Measurements from ENCODE around the gene DNAJC25.
A peak's percentile ranks its signal among the peaks of the same experiment; 100 is the strongest.

The DNAJC25 gene

DNA sequence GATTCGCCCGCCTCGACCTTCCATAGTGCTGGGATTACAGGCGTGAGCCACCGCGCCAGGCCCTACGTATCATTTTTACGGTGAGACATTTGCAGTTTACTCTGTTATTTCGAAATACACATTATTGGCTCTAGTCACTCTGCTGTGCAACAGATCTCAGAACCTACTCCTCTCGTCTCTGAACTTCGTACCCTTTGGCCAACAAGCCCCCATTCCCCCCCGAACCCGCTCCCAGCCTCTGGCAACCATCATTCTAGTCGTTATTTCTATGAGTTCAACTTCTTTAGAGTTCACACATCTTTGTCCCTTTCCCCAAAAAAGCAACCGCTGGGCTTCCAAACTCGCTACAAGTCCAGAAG is 32.4 kb upstream of the DNAJC25 start:
- H3K27ac Mint-ChIP-seq: peak overlapping the region; percentile 42
- H3K27me3 Mint-ChIP-seq (ENCODE audit: low read depth, poor library complexity): peaks cover 18% of the 10 kb centered on the region
- peak overlapping the region; percentile 92 for H3K4me3 Mint-ChIP-seq
- peaks cover 25% of the 10 kb centered on the region for H3K4me1 Mint-ChIP-seq
- TF ChIP-seq, protein P1, sequence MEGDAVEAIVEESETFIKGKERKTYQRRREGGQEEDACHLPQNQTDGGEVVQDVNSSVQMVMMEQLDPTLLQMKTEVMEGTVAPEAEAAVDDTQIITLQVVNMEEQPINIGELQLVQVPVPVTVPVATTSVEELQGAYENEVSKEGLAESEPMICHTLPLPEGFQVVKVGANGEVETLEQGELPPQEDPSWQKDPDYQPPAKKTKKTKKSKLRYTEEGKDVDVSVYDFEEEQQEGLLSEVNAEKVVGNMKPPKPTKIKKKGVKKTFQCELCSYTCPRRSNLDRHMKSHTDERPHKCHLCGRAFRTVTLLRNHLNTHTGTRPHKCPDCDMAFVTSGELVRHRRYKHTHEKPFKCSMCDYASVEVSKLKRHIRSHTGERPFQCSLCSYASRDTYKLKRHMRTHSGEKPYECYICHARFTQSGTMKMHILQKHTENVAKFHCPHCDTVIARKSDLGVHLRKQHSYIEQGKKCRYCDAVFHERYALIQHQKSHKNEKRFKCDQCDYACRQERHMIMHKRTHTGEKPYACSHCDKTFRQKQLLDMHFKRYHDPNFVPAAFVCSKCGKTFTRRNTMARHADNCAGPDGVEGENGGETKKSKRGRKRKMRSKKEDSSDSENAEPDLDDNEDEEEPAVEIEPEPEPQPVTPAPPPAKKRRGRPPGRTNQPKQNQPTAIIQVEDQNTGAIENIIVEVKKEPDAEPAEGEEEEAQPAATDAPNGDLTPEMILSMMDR (IDR thresholded peaks at IDR 0.05): no peak
- H3K9me3 Mint-ChIP-seq: no peaks in the 10 kb centered on the region
- H3K36me3 Mint-ChIP-seq (ENCODE audit: low read depth): peaks cover 27% of the 10 kb centered on the region
- DNase-seq: peak; percentile 10

DNA sequence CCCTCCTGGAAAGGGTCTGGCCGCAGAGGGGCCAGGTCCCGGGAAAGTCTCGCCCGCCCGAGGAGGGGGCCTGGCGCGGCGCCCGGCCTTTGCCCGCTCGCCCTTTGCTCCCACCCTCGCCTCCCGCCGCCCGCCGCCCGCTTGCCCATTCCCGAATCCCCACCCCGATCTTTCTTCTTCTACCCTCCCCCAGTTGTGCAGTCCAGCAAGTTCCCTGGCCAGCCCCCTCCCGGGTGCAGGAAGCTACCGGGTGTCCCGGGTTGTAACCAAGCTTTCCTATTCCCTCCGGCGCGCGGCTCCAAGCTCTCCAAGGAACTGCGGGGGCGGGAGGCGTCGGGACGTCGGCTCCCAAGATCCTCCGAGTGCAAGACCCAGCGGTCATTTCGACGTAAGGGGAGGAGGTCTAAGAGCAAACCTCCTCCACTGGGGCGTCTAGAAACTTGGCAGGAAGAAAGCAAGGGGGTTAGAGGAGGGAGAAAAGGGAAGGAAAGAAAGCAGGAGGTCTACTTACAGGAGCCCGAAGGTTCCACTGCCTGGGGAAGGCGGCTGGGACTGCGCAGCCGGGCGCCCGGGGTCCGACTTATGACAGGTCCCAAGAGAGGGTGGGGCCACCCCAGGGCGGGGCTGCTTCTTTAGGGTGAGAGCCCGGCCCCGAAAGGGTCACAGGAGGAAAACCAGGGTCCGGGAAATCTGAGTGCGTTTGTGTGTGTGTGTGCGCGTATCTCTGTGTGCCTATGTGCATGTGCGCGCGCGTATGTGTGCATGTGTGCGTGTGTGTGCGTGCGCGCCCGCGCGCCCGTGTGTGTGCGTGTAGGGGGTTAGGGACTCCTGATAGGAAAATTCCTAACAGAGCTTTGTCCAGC is 31.8 kb upstream of the DNAJC25 start, which contains the start of gene PTGR1:
PTGR1 (minus strand) TSS at position 556 of the 863 bp plus-strand sequence. CDS start 2,225 bp downstream, outside the sequence.
- no peaks in the 10 kb centered on the region for H3K9me3 Mint-ChIP-seq
- peaks cover 22% of the 10 kb centered on the region for H3K36me3 Mint-ChIP-seq (ENCODE audit: low read depth)

DNA sequence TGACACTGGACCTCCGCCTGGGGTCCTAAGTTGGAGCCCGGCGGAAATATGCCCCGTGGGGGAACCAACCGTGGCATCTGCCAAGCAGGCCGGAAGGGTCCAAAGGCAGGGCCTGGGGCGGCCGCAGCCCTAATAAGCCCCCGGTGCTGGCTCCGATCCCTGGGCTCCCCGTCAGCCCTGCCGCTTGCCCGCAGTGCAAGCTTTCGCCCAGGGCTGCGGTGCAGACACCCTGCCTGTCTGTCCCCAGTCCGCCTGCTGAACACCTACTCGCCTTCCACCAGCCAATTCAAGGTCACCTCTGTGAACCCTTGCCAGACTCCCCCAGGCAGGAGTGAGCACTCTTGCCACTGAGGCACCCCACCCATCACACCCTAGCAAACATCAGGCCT is 31.2 kb upstream of the DNAJC25 start:
- TF ChIP-seq, protein P1 (IDR thresholded peaks at IDR 0.05): no peak
- H3K27me3 Mint-ChIP-seq (ENCODE audit: low read depth, poor library complexity): peaks cover 24% of the 10 kb centered on the region
- peaks cover 22% of the 10 kb centered on the region for H3K36me3 Mint-ChIP-seq (ENCODE audit: low read depth)
- H3K4me3 Mint-ChIP-seq: peak overlapping the region; percentile 92
- DNase-seq: no peak
- H3K27ac Mint-ChIP-seq: no peak overlapping the region
- no peaks in the 10 kb centered on the region for H3K9me3 Mint-ChIP-seq
- H3K4me1 Mint-ChIP-seq: peaks cover 25% of the 10 kb centered on the region

More for the DNA sequence above, 31.8 kb upstream of the DNAJC25 start, which contains the start of gene PTGR1:
- Mint-ChIP-seq H3K27me3 (ENCODE audit: low read depth, poor library complexity) (peaks cover 24% of the 10 kb centered on the region), H3K4me1 (peaks cover 25% of the 10 kb centered on the region), H3K4me3 (peak within 1 kb of the TSS; percentile 92), H3K27ac (peak within 1 kb of the TSS; percentile 97)
- TF ChIP-seq, protein P1 (IDR thresholded peaks at IDR 0.05): no peak
- peak; percentile 79 for DNase-seq

DNA sequence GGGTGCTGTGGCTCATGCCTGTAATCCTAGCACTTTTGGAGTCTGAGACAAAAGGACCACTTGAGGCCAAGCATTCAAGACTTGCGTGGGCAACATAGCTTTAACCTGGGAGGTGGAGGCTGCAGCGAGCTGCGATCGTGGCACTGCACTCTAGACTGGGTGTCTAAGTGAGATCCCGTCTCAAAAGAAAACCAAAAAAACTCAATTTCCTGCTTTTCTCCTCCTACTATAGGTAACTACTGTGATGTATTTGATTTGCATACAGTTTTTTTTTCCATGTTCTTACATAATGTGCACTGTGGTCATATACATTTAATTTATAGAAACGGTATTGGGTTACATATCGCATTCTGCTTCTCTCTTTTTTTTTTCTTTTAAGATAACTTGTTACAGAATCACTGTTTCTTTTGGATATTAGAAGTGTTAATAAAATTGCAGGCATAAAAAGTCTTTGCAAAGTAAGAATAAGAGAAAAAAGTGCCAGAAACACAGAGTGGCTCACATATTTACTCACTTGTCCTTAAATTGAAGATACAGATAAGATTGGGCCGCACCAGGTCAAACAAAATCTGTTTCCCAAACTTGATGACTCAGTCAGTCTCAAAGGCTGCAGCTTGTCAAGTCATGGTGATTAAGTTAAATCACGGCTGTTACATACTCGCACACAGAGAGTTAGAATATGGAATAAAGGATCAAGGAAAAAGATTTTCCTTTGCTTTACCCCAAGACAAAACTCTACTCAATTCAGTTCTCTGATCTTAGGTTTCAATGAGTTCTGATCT is 29.7 kb upstream of the DNAJC25 start:
- TF ChIP-seq, protein P1 (IDR thresholded peaks at IDR 0.05): no peak
- Mint-ChIP-seq H3K27ac (no peak overlapping the region), H3K4me3 (peak overlapping the region; percentile 67), H3K9me3 (no peaks in the 10 kb centered on the region), H3K27me3 (ENCODE audit: low read depth, poor library complexity) (peaks cover 27% of the 10 kb centered on the region), H3K36me3 (ENCODE audit: low read depth) (peaks cover 13% of the 10 kb centered on the region), H3K4me1 (peaks cover 25% of the 10 kb centered on the region)
- no peak for DNase-seq

DNA sequence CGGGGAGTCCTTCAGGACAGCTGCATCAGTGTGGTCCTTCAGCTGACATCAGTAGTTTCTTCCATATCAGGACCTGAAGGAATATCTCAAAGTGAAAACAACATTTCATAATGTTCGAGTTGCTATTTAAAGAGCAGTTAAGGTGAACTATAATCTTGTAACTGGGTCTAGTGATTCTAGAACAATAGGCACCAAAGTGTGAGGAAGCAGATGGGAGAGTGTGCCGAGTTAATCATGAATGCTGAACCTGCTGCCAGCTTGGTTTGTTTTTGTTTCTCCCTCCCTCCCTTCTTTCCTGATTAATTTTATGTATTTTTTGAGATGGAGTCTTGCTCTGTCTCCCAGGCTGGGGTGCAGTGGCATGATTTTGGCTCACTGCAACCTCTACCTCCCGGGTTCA is 28.1 kb upstream of the DNAJC25 start:
- TF ChIP-seq, protein P1 (IDR thresholded peaks at IDR 0.05): no peak
- Mint-ChIP-seq H3K4me1 (peaks cover 17% of the 10 kb centered on the region), H3K27me3 (ENCODE audit: low read depth, poor library complexity) (peaks cover 35% of the 10 kb centered on the region), H3K36me3 (ENCODE audit: low read depth) (no peaks in the 10 kb centered on the region), H3K9me3 (no peaks in the 10 kb centered on the region), H3K27ac (no peak overlapping the region), H3K4me3 (no peak overlapping the region)
- no peak for DNase-seq

Measured in nephron progenitor cell (in vitro differentiated cells).